Natural killer cell treated with Interleukin-12 subunit alpha and Interleukin-12 subunit beta and Interleukin-15 and Interleukin-18, amount 100 ng/mL, for 72 hours (primary cell): ENCODE measurements around the gene TSPAN15. TPM values are rescaled to one million over a fixed set of nuclear protein-coding genes. Genes with fewer than 3 reads are reported as not detected.

Experiments used
- ATAC-seq, 2 donors: fragments of 150-1000 bp; cut with Tn5 transposase in 1 of 2; sonication (Bioruptor Pico), chemical (Tn5 transposase) in 1 of 2; 2 replicates each; pipeline ENCODE4 v1.10.0; 2021
- DNase-seq: peaks from one replicate; pipeline ENCODE4 v3.0.0; 2022; ENCODE audit warnings: low spot score
- H3K27ac Mint-ChIP-seq, 2 donors: 1 replicate in 1 of 2; 2 replicates in 1 of 2; pipeline ENCODE4 v1.8.0; 2022; ENCODE audit warnings: mixed read lengths in 2 of 2, mild to moderate bottlenecking in 1 of 2, moderate library complexity in 1 of 2
- H3K27me3 Mint-ChIP-seq, 2 donors: 1 replicate in 1 of 2; 2 replicates in 1 of 2; pipeline ENCODE4 v1.8.0; 2022; ENCODE audit warnings: mixed read lengths in 2 of 2
- H3K36me3 Mint-ChIP-seq: one replicate; pipeline ENCODE4 v1.8.0; 2022; ENCODE audit warnings: mixed read lengths
- H3K4me1 Mint-ChIP-seq, 2 donors: 1 replicate in 1 of 2; 2 replicates in 1 of 2; pipeline ENCODE4 v1.8.0; 2022; ENCODE audit warnings: low read depth in 2 of 2, mixed read lengths in 2 of 2, mild to moderate bottlenecking in 1 of 2
- H3K4me3 Mint-ChIP-seq: one replicate; pipeline ENCODE4 v1.8.0; 2022; ENCODE audit warnings: mixed read lengths
- H3K9me3 Mint-ChIP-seq: 2 replicates; pipeline ENCODE4 v1.8.0; 2022; ENCODE audit warnings: mixed read lengths
- total RNA-seq, 2 donors: library from RNA; stranded (reverse); gene quantifications; one replicate each; pipeline ENCODE4 v1.2.3, GENCODE V29; 2022

Gene TSPAN15
- total RNA-seq, 2 donors from 2014 or later = 1.2 to 1.4 TPM

GRCh38 chr10:69459101-69459790, 8.0 kb downstream of the TSPAN15 start:
- Mint-ChIP-seq H3K36me3 (no peaks in the 10 kb centered on the region), H3K4me3 (no peak overlapping the region), H3K27ac (peak overlapping the region in 1 of 2 donors; percentile 22), H3K27me3 (no peaks in the 10 kb centered on the region), H3K4me1 (peaks cover 0 to 18% of the 10 kb centered on the region in 2 donors), H3K9me3 (no peaks in the 10 kb centered on the region)
- DNase-seq = no peak
- peak in 1 of 2 donors; percentile 5 for ATAC-seq

- no peaks in the 10 kb centered on the region for H3K9me3 Mint-ChIP-seq
- DNase-seq (no peak), ATAC-seq (no peak)
- no peak overlapping the region for H3K4me3 Mint-ChIP-seq
- no peaks in the 10 kb centered on the region for H3K36me3 Mint-ChIP-seq
- no peak overlapping the region for H3K27ac Mint-ChIP-seq
- peaks cover 4 to 24% of the 10 kb centered on the region in 2 donors for H3K4me1 Mint-ChIP-seq
- no peaks in the 10 kb centered on the region for H3K27me3 Mint-ChIP-seq
Observed at GRCh38 chr10:69459893-69460575, 8.8 kb downstream of the TSPAN15 start.

- no peak overlapping the region for H3K4me3 Mint-ChIP-seq
- no peaks in the 10 kb centered on the region for H3K36me3 Mint-ChIP-seq
- no peak overlapping the region for H3K27ac Mint-ChIP-seq
- no peaks in the 10 kb centered on the region for H3K27me3 Mint-ChIP-seq
- peaks cover 11 to 28% of the 10 kb centered on the region in 2 donors for H3K4me1 Mint-ChIP-seq
- H3K9me3 Mint-ChIP-seq = no peaks in the 10 kb centered on the region
- DNase-seq (no peak), ATAC-seq (no peak)
Observed at GRCh38 chr10:69460576-69461242, 9.4 kb downstream of the TSPAN15 start.

DNA sequence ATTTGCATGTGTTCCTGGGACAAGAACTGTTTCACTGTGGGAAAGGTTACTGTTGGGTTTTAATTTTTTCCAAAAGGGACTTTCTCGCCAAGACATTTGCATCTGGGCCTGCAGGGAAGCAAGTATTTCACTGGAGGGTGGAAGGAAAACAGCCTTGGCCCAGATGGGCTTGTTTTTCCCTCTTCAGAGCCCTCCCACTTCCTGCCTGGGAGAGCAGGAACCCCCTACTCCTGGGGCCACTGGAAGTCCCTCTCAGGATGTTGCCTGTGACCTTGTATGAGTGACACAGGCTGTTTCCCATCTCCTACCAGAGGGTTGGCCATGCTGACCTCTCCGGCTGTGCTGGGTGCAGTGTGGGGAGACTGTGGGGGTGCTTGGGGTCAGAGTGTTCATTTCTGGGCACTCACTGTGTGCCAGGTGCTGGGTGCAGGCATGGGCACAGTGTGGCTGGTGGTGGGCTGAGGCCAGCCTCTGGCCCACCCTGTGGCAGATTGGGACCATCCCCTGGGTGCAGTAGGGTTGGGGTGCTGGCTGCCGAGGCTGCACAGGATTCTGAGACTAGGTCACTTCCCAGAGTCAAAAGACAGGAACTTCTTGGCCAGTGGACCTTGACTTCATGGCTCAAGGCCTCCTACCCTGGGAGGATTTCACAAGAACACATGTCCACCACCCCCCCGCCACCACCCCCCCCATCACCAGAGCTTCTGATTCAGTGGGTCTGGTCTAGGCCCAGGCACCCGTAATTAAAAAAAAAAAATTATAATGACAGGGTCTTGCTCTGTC, 10.2 kb downstream of the TSPAN15 start:
- ATAC-seq (no peak), DNase-seq (no peak)
- H3K36me3 Mint-ChIP-seq = no peaks in the 10 kb centered on the region
- no peaks in the 10 kb centered on the region for H3K9me3 Mint-ChIP-seq
- H3K4me3 Mint-ChIP-seq = no peak overlapping the region
- H3K27me3 Mint-ChIP-seq = no peaks in the 10 kb centered on the region
- peaks cover 14 to 34% of the 10 kb centered on the region in 2 donors for H3K4me1 Mint-ChIP-seq
- no peak overlapping the region for H3K27ac Mint-ChIP-seq

- no peak for DNase-seq
- H3K36me3 Mint-ChIP-seq = no peaks in the 10 kb centered on the region
- H3K4me3 Mint-ChIP-seq = no peak overlapping the region
- H3K9me3 Mint-ChIP-seq = no peaks in the 10 kb centered on the region
- H3K27ac Mint-ChIP-seq = peak overlapping the region in 1 of 2 donors; percentile 77
- no peak for ATAC-seq
- H3K4me1 Mint-ChIP-seq = peaks cover 14 to 34% of the 10 kb centered on the region in 2 donors
- no peaks in the 10 kb centered on the region for H3K27me3 Mint-ChIP-seq
Observed at GRCh38 chr10:69463886-69464285, 12.6 kb downstream of the TSPAN15 start.

- no peaks in the 10 kb centered on the region for H3K9me3 Mint-ChIP-seq
- H3K36me3 Mint-ChIP-seq = no peaks in the 10 kb centered on the region
- no peak for ATAC-seq
- H3K4me3 Mint-ChIP-seq = no peak overlapping the region
- H3K4me1 Mint-ChIP-seq = peaks cover 14 to 34% of the 10 kb centered on the region in 2 donors
- no peak for DNase-seq
- no peaks in the 10 kb centered on the region for H3K27me3 Mint-ChIP-seq
- peak overlapping the region; percentile 68 to 77 for H3K27ac Mint-ChIP-seq
Observed at GRCh38 chr10:69464401-69464800, 13.1 kb downstream of the TSPAN15 start.

DNA sequence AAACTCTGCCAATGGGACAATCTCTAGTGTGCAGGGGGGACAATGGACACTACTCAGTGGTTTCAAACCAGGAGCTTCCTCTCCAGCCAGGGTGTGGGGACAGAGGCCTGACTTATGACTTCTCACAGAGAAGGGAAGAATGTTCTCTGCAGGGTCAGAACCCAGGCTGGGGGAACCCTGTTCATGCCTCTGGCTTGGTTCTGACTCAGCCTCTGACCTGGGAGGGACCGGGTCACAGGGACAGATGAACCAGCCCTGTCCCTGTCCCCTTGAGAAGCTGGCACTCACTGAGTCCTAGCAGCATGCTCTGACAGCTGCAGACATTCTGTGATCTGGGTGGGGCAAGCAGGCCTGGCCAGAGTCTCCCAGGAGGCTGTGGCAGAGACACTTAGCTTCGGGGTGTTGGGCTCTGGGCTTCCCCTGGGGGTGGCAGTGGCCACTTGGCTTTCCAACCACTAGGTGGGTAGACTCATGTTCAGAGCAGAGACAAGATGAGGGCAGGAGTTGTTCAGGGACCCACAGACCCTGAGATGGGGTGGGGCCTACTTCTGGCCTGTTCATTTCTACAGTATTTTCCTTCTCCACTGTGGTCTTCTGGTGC, 13.6 kb downstream of the TSPAN15 start:
- H3K4me3 Mint-ChIP-seq = peak overlapping the region; percentile 55
- ATAC-seq (peak; percentile 74 to 81), DNase-seq (peak; percentile 73)
- no peaks in the 10 kb centered on the region for H3K9me3 Mint-ChIP-seq
- H3K36me3 Mint-ChIP-seq = no peaks in the 10 kb centered on the region
- H3K27me3 Mint-ChIP-seq = peaks cover 0 to under 1% of the 10 kb centered on the region in 2 donors
- H3K27ac Mint-ChIP-seq = peak overlapping the region; percentile 68 to 77
- peaks cover 14 to 34% of the 10 kb centered on the region in 2 donors for H3K4me1 Mint-ChIP-seq

DNA sequence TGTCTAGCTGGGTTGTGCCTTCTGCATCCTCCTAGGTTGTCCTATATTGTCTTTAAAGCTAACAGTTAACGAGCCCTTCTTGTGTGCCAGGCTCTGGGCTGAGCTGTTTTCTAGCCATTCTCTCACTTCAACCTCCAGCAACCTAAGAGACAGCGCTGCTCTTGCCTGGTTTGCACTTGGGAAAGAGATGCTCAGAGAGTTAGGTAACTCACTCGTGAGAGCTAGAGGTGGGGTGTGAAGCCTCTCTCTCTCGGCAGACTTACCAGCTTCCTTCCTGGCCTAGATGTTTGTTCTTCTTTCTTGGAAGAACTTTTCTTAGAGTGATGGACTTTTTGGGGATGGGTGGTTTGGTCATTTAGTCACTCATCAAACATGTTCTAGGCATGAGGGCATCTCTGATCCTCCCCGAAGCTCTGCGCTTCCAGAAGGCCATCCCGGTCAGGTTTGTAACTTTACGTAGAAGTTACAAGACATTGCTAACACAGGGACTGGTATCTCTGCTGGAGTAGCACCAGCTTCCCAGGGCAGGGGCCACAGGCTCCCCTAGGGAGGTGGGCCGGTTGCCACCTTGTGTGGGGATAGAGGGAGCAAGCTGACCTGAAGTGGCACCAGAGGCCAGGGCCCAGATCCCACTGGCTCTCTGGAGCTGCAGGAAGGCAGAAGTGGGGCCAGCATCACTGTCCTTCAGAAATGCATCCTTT, 14.3 kb downstream of the TSPAN15 start:
- Mint-ChIP-seq H3K9me3 (no peaks in the 10 kb centered on the region), H3K36me3 (no peaks in the 10 kb centered on the region), H3K27me3 (peaks cover 0 to 2% of the 10 kb centered on the region in 2 donors), H3K27ac (peak overlapping the region; percentile 68 to 77), H3K4me1 (peaks cover 14 to 35% of the 10 kb centered on the region in 2 donors), H3K4me3 (peak overlapping the region; percentile 55)
- ATAC-seq = peak; percentile 65 to 79
- DNase-seq = no peak

DNA sequence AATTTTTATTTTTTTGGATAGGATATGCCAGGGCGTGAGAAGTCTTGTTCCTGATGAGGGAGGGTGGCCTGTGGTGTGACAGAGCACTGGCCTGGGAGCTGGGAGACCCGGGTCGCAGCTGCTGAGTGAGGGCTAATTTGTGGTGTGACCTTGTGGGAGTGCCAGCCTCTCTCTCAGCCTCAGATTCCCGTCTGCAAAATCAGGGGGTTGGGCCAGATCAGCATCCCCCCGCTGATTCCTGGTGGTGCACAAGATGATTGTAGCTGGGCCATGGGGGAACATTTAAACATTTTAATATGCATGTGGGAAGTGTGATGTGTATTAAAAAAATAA, 14.9 kb downstream of the TSPAN15 start:
- Mint-ChIP-seq H3K27me3 (peaks cover 0 to 7% of the 10 kb centered on the region in 2 donors), H3K36me3 (no peaks in the 10 kb centered on the region), H3K4me1 (peaks cover 14 to 31% of the 10 kb centered on the region in 2 donors), H3K27ac (peak overlapping the region in 1 of 2 donors; percentile 77), H3K4me3 (no peak overlapping the region), H3K9me3 (no peaks in the 10 kb centered on the region)
- ATAC-seq (no peak), DNase-seq (no peak)

DNA sequence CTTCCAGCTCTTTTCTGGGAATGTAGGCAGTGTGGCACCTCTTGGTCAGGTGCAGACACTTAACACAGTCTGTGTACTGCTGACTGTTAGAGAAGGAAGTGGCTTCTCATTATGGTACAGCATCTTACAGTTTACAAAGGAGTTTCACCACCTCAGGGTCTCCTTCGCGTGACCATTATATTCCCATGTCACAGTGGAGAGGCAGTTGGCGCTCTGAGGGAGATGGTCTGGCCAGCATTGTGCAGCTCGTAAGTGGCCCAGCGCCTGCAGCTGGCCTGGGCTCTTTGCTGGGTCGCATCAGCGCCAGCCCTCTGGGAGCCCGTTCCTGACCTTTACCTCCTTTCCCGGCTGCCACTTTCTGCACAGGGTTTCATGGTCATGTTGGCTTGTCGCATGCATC, 15.4 kb downstream of the TSPAN15 start:
- Mint-ChIP-seq H3K27ac (no peak overlapping the region), H3K9me3 (no peaks in the 10 kb centered on the region), H3K36me3 (no peaks in the 10 kb centered on the region), H3K27me3 (peaks cover 0 to 9% of the 10 kb centered on the region in 2 donors), H3K4me1 (peaks cover 14 to 31% of the 10 kb centered on the region in 2 donors), H3K4me3 (no peak overlapping the region)
- ATAC-seq (no peak), DNase-seq (no peak)

DNA sequence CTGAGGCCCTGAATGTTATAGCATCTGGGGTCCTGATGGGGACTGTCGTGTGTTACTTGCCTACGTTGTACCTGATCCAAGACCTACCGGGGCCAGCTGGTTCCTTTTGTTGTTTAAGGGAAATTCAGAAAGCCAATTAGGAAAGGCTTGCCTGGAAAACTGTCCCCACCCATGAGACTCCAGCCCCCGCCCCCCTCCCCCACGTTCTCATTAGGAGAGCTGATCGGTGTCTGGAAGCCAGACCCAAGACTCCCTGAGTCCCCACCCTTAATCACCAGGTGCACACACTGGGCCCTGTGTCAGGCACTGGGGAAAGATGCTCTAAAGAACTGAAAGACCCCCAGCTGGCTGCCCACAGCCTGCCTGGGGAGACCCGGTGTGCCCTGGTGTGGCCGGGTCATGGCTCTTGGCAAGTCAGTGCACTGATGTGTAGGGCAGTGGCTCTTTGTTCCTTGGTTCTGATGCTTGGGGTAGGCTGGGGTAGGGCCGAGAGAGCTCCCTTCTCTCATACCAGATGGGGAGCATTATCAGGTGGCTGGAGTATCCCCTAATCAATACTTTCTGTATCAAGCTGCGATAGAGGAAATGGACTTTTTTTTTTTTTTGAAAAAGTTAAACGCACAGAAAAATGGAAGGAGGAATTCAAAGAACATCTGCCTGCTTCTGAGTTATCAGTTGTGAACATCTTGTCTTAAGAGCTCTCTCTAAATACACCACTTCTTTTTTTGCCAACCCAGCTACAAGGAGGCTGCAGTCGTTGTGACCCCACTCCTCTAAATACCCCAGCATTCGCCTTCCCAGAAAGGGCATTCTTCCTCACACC, 16.9 kb downstream of the TSPAN15 start:
- DNase-seq (no peak), ATAC-seq (no peak)
- no peaks in the 10 kb centered on the region for H3K9me3 Mint-ChIP-seq
- H3K27me3 Mint-ChIP-seq = peaks cover 13 to 18% of the 10 kb centered on the region in 2 donors
- H3K4me3 Mint-ChIP-seq = no peak overlapping the region
- H3K36me3 Mint-ChIP-seq = no peaks in the 10 kb centered on the region
- no peak overlapping the region for H3K27ac Mint-ChIP-seq
- peaks cover 14 to 30% of the 10 kb centered on the region in 2 donors for H3K4me1 Mint-ChIP-seq

GRCh38 chr10:69468751-69469089, 17.5 kb downstream of the TSPAN15 start:
- DNase-seq (no peak), ATAC-seq (no peak)
- Mint-ChIP-seq H3K27ac (no peak overlapping the region), H3K36me3 (no peaks in the 10 kb centered on the region), H3K9me3 (no peaks in the 10 kb centered on the region), H3K27me3 (peaks cover 15 to 20% of the 10 kb centered on the region in 2 donors), H3K4me3 (no peak overlapping the region), H3K4me1 (peaks cover 14 to 28% of the 10 kb centered on the region in 2 donors)
